HG03442 (cell line): ENCODE results near the gene KRCC1.
A peak's percentile ranks its signal among the peaks of the same experiment; 100 is the strongest.
"Not testable (repeated sequence)": the region's sequence is repeated elsewhere in the genome, so short reads cannot be mapped to it uniquely, and the experiment has no call there.

ENCODE experiments used
- ATAC-seq: cut with Tn5 transposase; IDR thresholded peaks from one replicate; pipeline ENCODE4 v1.9.1; 2021; ENCODE audit warnings: mild to moderate bottlenecking, moderate library complexity; ENCODE audit not compliant: unreplicated experiment

The KRCC1 gene

DNA sequence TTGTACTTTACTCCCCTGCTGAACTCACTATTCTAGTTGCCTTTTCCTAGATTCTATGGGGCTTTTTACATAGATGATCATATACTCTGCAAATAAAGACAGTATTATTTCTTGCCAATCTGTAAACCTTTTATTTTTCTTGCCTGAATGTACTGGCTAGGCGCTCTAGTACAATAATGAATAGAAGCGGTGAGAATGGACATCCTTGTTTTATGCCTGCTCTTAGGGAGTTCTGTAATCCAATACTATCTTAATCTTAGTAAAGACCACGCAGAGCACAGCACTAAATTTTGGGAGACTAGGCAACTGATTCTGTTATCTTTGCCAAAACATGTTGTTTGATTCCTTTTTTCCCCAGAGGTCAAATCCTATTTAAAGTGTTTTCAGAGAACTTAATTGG, 7.0 kb downstream of the KRCC1 start:
- ATAC-seq = no peak

- ATAC-seq = not testable (repeated sequence)
Measured at GRCh38 chr2:88045561-88045960, 10.0 kb downstream of the KRCC1 start.

GRCh38 chr2:88042476-88042875, 13.1 kb downstream of the KRCC1 start:
- ATAC-seq = no peak

- ATAC-seq = no peak
Measured at GRCh38 chr2:88038263-88039105, 17.1 kb downstream of the KRCC1 start.

- no peak for ATAC-seq
Measured at GRCh38 chr2:88036606-88037005, 19.0 kb downstream of the KRCC1 start.

DNA sequence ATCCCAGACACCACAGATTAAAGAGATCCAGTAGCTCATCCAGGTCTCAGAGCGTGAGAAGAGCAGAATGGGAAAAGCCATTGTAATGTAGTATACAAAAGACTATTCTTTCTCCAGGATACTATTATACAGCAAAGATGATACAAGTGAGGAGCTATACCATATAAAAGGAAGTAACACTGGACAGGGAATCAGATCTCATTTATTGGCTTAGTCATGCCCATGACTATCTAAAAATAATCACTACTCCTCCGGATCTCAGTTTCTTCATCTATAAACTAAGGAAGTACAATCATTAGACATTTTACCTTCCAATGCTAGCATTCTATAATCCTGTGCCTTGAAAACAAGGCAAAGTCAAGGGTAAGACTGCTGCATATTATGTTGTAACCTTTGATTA, 19.4 kb downstream of the KRCC1 start:
- ATAC-seq = no peak

DNA sequence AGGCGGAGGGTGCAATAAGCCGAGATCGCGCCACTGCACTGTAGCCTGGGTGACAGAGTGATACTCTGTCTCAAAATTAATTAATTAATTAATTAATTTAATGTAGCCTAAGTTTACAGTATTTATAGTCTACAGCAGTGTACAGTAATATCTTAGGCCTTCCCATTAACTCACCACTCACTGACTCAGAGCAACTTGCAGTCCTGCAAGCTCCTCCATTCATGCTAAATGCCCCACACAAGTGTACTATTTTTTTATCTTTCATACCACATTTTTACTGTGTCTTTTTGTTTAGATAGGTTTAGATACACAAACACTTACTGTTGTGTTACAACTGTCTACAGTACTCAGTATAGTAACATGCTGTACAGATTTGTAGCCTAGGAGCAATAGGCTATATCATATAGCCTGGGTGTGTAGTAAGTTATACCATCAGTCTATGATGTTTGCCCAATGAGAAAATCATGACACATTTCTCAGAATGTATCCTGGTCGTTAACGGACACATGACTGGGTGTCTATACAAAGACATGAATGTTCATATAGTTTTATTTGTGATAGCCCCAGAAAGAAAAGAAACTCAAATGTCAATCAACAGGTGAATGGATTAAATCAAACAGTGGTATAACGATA, 23.4 kb downstream of the KRCC1 start:
- ATAC-seq = no peak

- ATAC-seq = no peak
Measured at GRCh38 chr2:88028931-88029330, 26.7 kb downstream of the KRCC1 start.

- no peak for ATAC-seq
Measured at GRCh38 chr2:88027697-88028389, 27.7 kb downstream of the KRCC1 start.

GRCh38 chr2:88024509-88024908, 31.1 kb downstream of the KRCC1 start:
- no peak for ATAC-seq

DNA sequence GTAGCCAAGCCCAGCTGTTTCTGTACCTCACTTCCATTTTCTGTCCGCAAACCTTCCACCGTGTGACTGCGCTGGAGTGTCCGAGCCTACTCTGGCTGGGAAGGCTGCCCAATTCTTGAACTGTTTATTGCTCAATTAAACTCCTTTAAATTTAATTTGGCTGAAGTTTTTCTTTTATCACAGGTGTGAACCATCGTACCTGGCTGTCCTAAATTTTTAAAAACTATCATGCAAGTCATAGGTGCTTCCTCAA, 33.0 kb downstream of the KRCC1 start:
- no peak for ATAC-seq

GRCh38 chr2:88019985-88020384, 35.6 kb downstream of the KRCC1 start:
- ATAC-seq = no peak

DNA sequence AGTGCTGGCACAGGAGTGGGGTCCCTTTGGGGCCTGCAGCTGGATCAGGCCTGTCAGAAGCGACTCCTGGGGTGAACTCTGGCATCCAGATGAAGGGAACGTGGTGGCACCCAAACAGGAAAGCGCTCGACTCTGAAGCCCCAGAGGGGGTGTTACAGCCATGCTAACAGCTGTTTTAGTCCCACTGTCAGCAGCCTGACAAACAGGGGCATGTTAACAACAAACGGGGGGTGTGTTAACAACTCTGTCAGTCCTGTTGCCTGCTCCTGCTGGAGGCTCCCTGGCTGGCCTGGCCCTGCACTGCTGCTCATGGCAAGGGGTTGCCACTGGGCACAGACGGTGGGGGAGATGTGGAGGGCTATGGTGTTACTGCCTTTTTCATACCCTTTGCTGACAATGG, 36.7 kb downstream of the KRCC1 start:
- no peak for ATAC-seq

DNA sequence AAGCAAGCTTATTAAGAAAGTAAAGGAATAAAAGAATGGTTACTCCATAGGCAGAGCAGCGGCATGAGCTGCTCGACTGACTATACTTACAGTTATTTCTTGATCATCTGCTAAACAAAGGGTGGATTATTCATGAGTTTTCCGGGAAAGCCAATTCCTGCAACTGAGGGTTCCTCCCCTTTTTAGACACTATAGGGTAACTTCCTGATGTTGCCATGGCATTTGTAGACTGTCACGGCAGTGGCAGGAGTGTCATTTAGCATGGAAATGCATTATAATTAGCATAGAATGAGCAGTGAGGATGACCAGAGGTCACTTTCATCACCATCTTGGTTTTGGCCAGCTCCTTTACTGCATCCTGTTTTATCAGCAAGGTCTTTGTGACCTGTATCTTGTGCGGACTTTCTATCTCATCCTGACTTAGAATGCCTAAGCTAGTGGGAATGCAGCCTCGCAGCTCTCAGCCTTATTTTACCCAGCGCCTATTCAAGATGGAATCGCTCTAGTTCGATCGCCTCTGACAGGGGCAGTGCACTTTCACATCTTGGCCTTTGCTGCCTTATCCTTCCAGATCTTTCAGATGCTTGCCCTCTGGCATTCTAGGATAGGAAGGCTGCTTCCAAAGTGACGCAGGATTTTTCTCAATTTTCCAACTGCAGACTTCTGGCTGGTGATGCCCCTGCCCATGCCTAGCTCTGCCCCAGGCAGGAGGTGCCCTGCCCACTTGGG, 37.3 kb downstream of the KRCC1 start:
- ATAC-seq = not testable (repeated sequence)

- not testable (repeated sequence) for ATAC-seq
Measured at GRCh38 chr2:88017780-88018038, 37.9 kb downstream of the KRCC1 start.

GRCh38 chr2:88016960-88017779, 38.4 kb downstream of the KRCC1 start:
- ATAC-seq = peak; percentile 68

- peak; percentile 72 for ATAC-seq
Measured at GRCh38 chr2:88016086-88016959, 39.3 kb downstream of the KRCC1 start, which contains the start of gene RNU2-63P. Gene RNU2-63P, minus strand, starts transcription at chr2:88016547.

DNA sequence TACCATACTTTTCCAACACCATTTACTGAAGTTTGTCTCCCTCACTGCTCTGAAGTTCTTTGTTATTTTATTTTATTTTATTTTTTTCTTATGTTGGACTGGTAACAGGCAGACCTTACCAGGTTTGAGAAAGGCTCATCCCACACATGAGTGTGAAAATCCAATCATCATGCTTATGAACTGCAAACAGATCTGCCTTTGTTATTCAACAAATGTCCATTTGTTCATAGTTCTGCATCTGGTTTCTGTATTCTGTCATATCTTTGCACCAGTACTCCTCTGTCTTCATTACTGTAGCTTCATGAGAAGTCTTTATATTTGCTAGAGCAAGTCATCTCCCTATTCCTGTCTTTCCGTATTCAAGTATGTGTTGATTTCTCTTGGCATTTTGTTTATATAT, 44.6 kb downstream of the KRCC1 start:
- no peak for ATAC-seq

- no peak for ATAC-seq
Measured at GRCh38 chr2:88010136-88010535, 45.4 kb downstream of the KRCC1 start.

DNA sequence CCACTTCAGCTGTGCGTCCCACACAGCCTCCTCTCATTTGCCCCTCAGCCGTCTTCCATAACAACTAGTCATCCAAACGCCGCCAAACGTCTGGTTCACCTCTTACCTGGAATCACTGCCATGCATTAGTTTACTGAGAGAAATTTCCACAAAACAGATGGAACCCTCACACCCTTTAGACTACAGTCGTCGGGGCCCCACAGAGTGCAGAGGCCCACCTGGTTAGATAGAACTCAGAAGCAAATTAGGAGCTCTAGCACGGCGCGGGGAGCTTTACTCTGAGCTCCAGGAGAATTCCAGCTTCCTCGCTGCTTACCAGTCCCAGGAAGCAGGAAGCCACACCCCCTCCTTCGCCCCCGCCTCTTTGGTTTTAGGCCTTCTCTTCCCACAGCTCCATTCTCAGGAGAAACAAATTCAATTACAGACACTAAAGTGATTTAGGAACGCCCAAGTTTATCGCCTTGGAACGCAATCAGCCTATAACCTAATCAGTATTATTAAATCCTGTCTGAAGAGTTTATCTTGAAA, 48.6 kb downstream of the KRCC1 start:
- ATAC-seq = no peak
